ENCODE results near the gene PRKCB.

PRKCB gene

DNA sequence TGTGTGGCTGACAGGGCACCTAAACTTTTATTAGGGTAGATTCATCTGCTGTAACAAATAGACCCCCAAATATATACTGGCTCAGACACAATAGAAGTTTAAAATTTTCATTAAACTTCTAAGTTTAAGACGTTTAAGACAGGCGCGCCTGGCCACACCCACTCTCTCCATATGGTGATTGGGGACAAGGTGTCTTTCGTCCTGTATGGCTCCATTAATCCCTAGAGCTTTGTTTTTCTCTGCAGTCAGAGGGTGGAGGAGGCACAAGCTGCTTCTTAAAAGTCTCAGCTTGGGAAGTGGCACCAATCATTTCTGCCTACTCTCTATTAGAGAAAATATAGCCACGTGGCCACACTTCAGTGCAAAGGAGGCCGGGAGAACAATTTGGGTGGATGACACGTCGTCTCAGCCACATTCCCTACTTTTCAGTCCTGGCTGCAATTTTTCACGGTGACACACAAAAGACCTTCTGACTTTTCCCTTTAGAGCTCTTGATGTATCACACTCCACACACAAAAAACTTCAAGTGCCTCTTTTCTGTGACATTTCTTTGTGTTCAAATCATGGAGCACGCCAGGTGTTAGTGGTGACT lies 294.8 kb downstream of the PRKCB start:
- Histone ChIP-seq H3K9me3 (ENCODE audit: insufficient read depth, low read length) (no peaks in the 10 kb centered on the region), H2AFZ (ENCODE audit: low read depth, low read length) (no peak overlapping the region), H3K4me3 (ENCODE audit: low read length) (no peak overlapping the region), H3K27me3 (ENCODE audit: low read depth, low read length) (peaks cover 11% of the 10 kb centered on the region; the same call in 1 of the 2 replicates), H3K4me2 (ENCODE audit: low read length) (no peak overlapping the region), H3K9ac (ENCODE audit: low read length) (no peak overlapping the region), H3K27ac (ENCODE audit: low read length) (no peak overlapping the region), H3K36me3 (replicated peaks; ENCODE audit: low read depth, low read length) (no peaks in the 10 kb centered on the region), H4K20me1 (ENCODE audit: insufficient read depth, low read length) (no peaks in the 10 kb centered on the region; the same call in 1 of the 2 replicates), H3K4me1 (ENCODE audit: low read length) (no peaks in the 10 kb centered on the region), H3K79me2 (ENCODE audit: low read length) (no peaks in the 10 kb centered on the region)
- TF ChIP-seq, protein P1, sequence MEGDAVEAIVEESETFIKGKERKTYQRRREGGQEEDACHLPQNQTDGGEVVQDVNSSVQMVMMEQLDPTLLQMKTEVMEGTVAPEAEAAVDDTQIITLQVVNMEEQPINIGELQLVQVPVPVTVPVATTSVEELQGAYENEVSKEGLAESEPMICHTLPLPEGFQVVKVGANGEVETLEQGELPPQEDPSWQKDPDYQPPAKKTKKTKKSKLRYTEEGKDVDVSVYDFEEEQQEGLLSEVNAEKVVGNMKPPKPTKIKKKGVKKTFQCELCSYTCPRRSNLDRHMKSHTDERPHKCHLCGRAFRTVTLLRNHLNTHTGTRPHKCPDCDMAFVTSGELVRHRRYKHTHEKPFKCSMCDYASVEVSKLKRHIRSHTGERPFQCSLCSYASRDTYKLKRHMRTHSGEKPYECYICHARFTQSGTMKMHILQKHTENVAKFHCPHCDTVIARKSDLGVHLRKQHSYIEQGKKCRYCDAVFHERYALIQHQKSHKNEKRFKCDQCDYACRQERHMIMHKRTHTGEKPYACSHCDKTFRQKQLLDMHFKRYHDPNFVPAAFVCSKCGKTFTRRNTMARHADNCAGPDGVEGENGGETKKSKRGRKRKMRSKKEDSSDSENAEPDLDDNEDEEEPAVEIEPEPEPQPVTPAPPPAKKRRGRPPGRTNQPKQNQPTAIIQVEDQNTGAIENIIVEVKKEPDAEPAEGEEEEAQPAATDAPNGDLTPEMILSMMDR (IDR thresholded peaks at IDR 0.05; ENCODE audit: low read depth, low read length) = no peak
- no peak for TF ChIP-seq EZH2phosphoT487 (IDR thresholded peaks at IDR 0.05; ENCODE audit: low read depth)

DNA sequence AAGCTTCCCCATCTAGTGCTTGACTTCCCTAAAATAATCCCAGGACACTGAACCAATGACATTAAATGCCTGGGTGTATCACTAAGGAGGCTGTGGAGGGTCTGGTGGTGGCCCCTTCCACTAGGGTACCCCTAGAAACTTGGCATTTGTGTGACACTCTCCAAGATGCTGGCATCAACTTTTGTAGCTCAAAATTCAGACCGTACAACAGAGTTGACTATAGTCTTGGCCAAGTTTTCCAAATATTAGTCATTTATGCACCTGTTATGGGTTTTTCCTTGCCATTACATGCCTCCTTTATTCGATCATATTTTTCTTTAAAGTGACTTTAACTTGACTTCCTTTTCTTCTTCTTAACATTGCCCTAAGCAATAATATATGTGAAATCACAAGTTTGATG lies 295.5 kb downstream of the PRKCB start:
- no peaks in the 10 kb centered on the region for H3K79me2 ChIP-seq (ENCODE audit: low read length)
- TF ChIP-seq EZH2phosphoT487 (IDR thresholded peaks at IDR 0.05; ENCODE audit: low read depth) = no peak
- TF ChIP-seq, protein P1 (IDR thresholded peaks at IDR 0.05; ENCODE audit: low read depth, low read length) = no peak
- no peak overlapping the region for H3K4me2 ChIP-seq (ENCODE audit: low read length)
- H3K27ac ChIP-seq (ENCODE audit: low read length) = no peak overlapping the region
- H3K27me3 ChIP-seq (ENCODE audit: low read depth, low read length) = peaks cover 11% of the 10 kb centered on the region; the same call in 1 of the 2 replicates
- no peak overlapping the region for H2AFZ ChIP-seq (ENCODE audit: low read depth, low read length)
- no peaks in the 10 kb centered on the region for H3K9me3 ChIP-seq (ENCODE audit: insufficient read depth, low read length)
- H3K4me1 ChIP-seq (ENCODE audit: low read length) = no peaks in the 10 kb centered on the region
- H3K4me3 ChIP-seq (ENCODE audit: low read length) = no peak overlapping the region
- H3K9ac ChIP-seq (ENCODE audit: low read length) = no peak overlapping the region
- H3K36me3 ChIP-seq (replicated peaks; ENCODE audit: low read depth, low read length) = no peaks in the 10 kb centered on the region
- no peaks in the 10 kb centered on the region; the same call in 1 of the 2 replicates for H4K20me1 ChIP-seq (ENCODE audit: insufficient read depth, low read length)

DNA sequence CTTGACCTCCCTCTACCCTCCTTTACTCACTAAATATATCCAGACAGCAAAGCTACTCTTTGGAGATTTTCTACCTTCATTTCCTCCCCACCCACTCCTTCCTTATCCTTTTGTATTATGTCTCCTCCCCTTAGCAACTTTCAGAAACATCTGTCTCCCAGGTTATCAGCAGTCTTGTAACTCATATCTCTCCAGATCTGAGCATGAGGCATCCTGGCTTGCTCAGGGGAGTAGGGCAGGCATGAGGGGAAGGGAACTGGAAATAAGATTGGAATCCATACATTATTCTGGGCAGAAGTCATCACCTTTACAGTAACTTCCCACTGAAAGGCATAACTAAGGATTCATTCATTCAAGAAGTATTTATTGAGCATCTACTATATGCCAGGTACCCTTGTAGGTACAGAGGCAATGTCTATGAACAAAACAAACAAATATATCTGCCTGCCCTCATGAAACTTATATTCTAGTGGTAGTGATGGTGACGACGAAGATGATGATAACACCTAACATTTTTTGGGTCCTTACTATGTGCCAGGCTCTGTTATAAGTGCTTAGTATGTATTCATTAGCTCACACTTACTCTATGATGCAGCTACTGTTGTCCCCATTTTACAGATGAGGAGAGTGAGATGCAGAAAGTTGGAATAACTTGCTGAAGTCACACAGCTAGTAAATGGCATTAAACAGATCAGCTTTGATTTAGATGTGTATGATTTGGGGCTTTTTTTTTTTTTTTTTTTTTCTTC lies 296.4 kb downstream of the PRKCB start:
- no peak overlapping the region for H3K4me3 ChIP-seq (ENCODE audit: low read length)
- H3K4me2 ChIP-seq (ENCODE audit: low read length) = no peak overlapping the region
- H3K79me2 ChIP-seq (ENCODE audit: low read length) = no peaks in the 10 kb centered on the region
- TF ChIP-seq, protein P1 (IDR thresholded peaks at IDR 0.05; ENCODE audit: low read depth, low read length) = no peak
- TF ChIP-seq EZH2phosphoT487 (IDR thresholded peaks at IDR 0.05; ENCODE audit: low read depth) = no peak
- H3K36me3 ChIP-seq (replicated peaks; ENCODE audit: low read depth, low read length) = no peaks in the 10 kb centered on the region
- peaks cover 11% of the 10 kb centered on the region; the same call in 1 of the 2 replicates for H3K27me3 ChIP-seq (ENCODE audit: low read depth, low read length)
- H3K9me3 ChIP-seq (ENCODE audit: insufficient read depth, low read length) = no peaks in the 10 kb centered on the region
- no peak overlapping the region for H3K9ac ChIP-seq (ENCODE audit: low read length)
- H4K20me1 ChIP-seq (ENCODE audit: insufficient read depth, low read length) = no peaks in the 10 kb centered on the region; the same call in 1 of the 2 replicates
- no peak overlapping the region for H3K27ac ChIP-seq (ENCODE audit: low read length)
- H2AFZ ChIP-seq (ENCODE audit: low read depth, low read length) = no peak overlapping the region
- no peaks in the 10 kb centered on the region for H3K4me1 ChIP-seq (ENCODE audit: low read length)

DNA sequence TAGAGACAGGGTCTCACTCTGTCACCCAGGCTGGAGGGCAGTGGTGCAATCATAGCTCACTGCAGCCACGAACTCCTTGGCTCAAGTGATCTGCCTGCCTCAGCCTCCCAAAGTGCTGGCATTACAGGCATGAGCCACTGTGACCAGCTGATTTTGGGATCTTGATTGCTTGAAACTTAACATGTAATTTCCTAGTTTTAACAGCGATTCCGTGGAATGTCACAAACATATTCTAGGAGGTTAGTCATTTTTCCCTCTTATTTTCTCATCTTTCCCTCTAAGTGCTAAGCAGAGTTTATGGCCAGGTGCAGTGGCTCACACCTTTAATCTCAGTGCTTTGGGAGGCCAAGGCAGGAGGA lies 297.0 kb downstream of the PRKCB start:
- H2AFZ ChIP-seq (ENCODE audit: low read depth, low read length) = no peak overlapping the region
- no peak overlapping the region for H3K4me3 ChIP-seq (ENCODE audit: low read length)
- no peak overlapping the region for H3K27ac ChIP-seq (ENCODE audit: low read length)
- no peaks in the 10 kb centered on the region; the same call in 1 of the 2 replicates for H4K20me1 ChIP-seq (ENCODE audit: insufficient read depth, low read length)
- TF ChIP-seq, protein P1 (IDR thresholded peaks at IDR 0.05; ENCODE audit: low read depth, low read length) = no peak
- no peak overlapping the region for H3K9ac ChIP-seq (ENCODE audit: low read length)
- no peaks in the 10 kb centered on the region for H3K4me1 ChIP-seq (ENCODE audit: low read length)
- no peaks in the 10 kb centered on the region for H3K79me2 ChIP-seq (ENCODE audit: low read length)
- H3K9me3 ChIP-seq (ENCODE audit: insufficient read depth, low read length) = no peaks in the 10 kb centered on the region
- no peak overlapping the region for H3K4me2 ChIP-seq (ENCODE audit: low read length)
- peaks cover 11% of the 10 kb centered on the region; the same call in 1 of the 2 replicates for H3K27me3 ChIP-seq (ENCODE audit: low read depth, low read length)
- H3K36me3 ChIP-seq (replicated peaks; ENCODE audit: low read depth, low read length) = no peaks in the 10 kb centered on the region

All from OCI-LY3 (cell line).